Measurements from ENCODE around the gene XKR7.

Gene XKR7

GRCh38 chr20:31967830-31968249 is at the start of gene XKR7:
Gene XKR7 (plus strand): TSS chr20:31968151. CDS start chr20:31968176, 25 bp downstream.
- TF ChIP-seq CTCF (IDR thresholded peaks at IDR 0.05), result no peak

GRCh38 chr20:31918466-31919105 is 49.4 kb upstream of the XKR7 start:
- no peak for TF ChIP-seq CTCF (IDR thresholded peaks at IDR 0.05)

GRCh38 chr20:31919410-31920155 is 48.4 kb upstream of the XKR7 start:
- no peak for TF ChIP-seq CTCF (IDR thresholded peaks at IDR 0.05)

GRCh38 chr20:31920275-31920855 is 47.6 kb upstream of the XKR7 start:
- no peak for TF ChIP-seq CTCF (IDR thresholded peaks at IDR 0.05)

GRCh38 chr20:31922181-31922580 is 45.8 kb upstream of the XKR7 start:
- no peak for TF ChIP-seq CTCF (IDR thresholded peaks at IDR 0.05)

GRCh38 chr20:31922588-31922987 is 45.4 kb upstream of the XKR7 start:
- no peak for TF ChIP-seq CTCF (IDR thresholded peaks at IDR 0.05)

GRCh38 chr20:31923388-31924331 is 44.3 kb upstream of the XKR7 start:
- TF ChIP-seq CTCF (IDR thresholded peaks at IDR 0.05), result no peak

All from LNCAP (cell line).